Sigmoid colon (tissue), 7 donors: ENCODE results near the gene LIM2. TPM values are rescaled to one million over a fixed set of nuclear protein-coding genes. Genes with fewer than 3 reads are reported as not detected.

Source experiments
- DNase-seq: peaks from one replicate; pipeline ENCODE4 v3.0.0-alpha.2; 2019
- H3K27ac ChIP-seq, 4 donors: fragments of 200-600 bp; sonication (generic); one replicate each; pipeline ENCODE4 v1.5.1; 2016 to 2019; ENCODE audit warnings: mild to moderate bottlenecking in 1 of 4
- H3K27me3 ChIP-seq, 3 donors: fragments of 200-600 bp; sonication (generic); one replicate each; pipeline ENCODE4 v1.5.1; 2019; ENCODE audit warnings: mild to moderate bottlenecking in 1 of 3
- H3K36me3 ChIP-seq, 4 donors: fragments of 200-600 bp; sonication (generic); one replicate each; pipeline ENCODE4 v1.5.1; 2016 to 2019
- H3K4me1 ChIP-seq, 4 donors: fragments of 200-600 bp; sonication (generic); one replicate each; pipeline ENCODE4 v1.5.1; 2017 to 2019
- H3K4me3 ChIP-seq, 4 donors: fragments of 200-600 bp; sonication (generic); one replicate each; pipeline ENCODE4 v1.5.1; 2017 to 2019; ENCODE audit warnings: mild to moderate bottlenecking in 2 of 4, moderate library complexity in 1 of 4
- H3K9me3 ChIP-seq, 4 donors: fragments of 200-600 bp in 3 of 4; sonication (generic) in 3 of 4; one replicate each; pipeline versions ENCODE4 v1.5.1 to v1.6.1; 2013 to 2019
- CTCF ChIP-seq, 4 experiments: fragments of 450-650 bp in 3 of 4; fragments of 200-600 bp in 1 of 4; IDR thresholded peaks; one replicate each; pipeline ENCODE4 v1.5.1; 2016 to 2019; ENCODE audit warnings: antibody characterized with exemption in 4 of 4, mild to moderate bottlenecking in 3 of 4, moderate library complexity in 2 of 4
- EP300 ChIP-seq, 4 donors: sonication (generic); formaldehyde crosslinking; IDR thresholded peaks; one replicate each; pipeline ENCODE4 v1.6.1; 2017; ENCODE audit warnings: antibody characterized with exemption in 4 of 4
- POLR2A ChIP-seq, 2 donors: fragments of 450-650 bp; IDR thresholded peaks; one replicate each; pipeline ENCODE4 v1.6.1; 2016; ENCODE audit warnings: antibody characterized with exemption in 2 of 2, mild to moderate bottlenecking in 2 of 2, moderate library complexity in 2 of 2
- POLR2AphosphoS5 ChIP-seq, 4 donors: sonication (generic); formaldehyde crosslinking; IDR thresholded peaks; one replicate each; pipeline ENCODE4 v1.6.1; 2017; ENCODE audit warnings: antibody characterized with exemption in 4 of 4
- WGBS, 2 donors: extraction: QIAGEN DNeasy Blood & Tissue Kit; methylation state at CpG; one replicate each; pipeline ENCODE4 v1.1.7; 2013; 5-methylcytosine and 5-hydroxymethylcytosine counted together
- intact Hi-C: fragments of 100-400 bp; cut with DNase I; formaldehyde crosslinking; loops from one replicate; pipeline ENCODE4 v1.15.1; 2023
- polyA plus RNA-seq, 3 donors: library from polyadenylated mRNA; stranded (reverse); fragments of 200-250 nt; gene quantifications; one replicate each; pipeline ENCODE4 v1.2.3, GENCODE V29; 2013
- total RNA-seq, 4 donors: library from RNA; depleted of rRNA; stranded (reverse); fragments of >200 nt; gene quantifications; one replicate each; pipeline ENCODE4 v1.1.0, GENCODE V29; 2016
- donor health status: healthy with polysubstance abuse.
- donor health status: Bipolar disorder and iron deficiency.
- donor health status: healthy.

LIM2 gene
- total and polyA plus RNA-seq, 7 donors = not detected

DNA sequence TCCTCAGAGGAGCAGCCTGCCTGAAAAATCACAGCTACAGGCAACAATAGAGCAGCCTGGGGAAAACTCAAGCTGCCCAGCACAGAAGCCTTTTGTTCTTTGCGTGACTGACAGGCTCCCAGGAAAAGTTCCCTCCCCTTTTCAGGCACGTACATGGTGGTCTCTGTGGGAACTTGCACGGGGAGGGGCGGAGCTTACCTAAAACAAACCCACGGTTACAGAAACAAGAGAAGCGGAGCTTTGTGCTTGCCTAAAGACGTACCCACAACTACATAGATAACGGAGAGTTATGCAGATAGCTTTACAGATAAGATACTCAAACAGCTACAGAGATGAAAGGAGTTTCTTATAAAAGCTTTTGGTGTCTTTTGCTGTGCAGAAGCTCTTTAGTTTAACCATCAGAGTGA, 33.0 kb downstream of the LIM2 start:
- WGBS, 2 donors = 66 to 74% methylated on average over 8 of the region's 8 CpGs
- Histone ChIP-seq H3K4me3 (no peak overlapping the region), H3K36me3 (peaks cover 0 to 27% (median 8%) of the 10 kb centered on the region in 4 donors), H3K27me3 (no peaks in the 10 kb centered on the region), H3K27ac (no peak overlapping the region), H3K9me3 (no peaks in the 10 kb centered on the region), H3K4me1 (no peaks in the 10 kb centered on the region)
- TF ChIP-seq POLR2AphosphoS5 (IDR thresholded peaks at IDR 0.05) = no peak
- no peak for TF ChIP-seq EP300 (IDR thresholded peaks at IDR 0.05)
- TF ChIP-seq POLR2A (IDR thresholded peaks at IDR 0.05) = no peak
- TF ChIP-seq CTCF (IDR thresholded peaks at IDR 0.05) = no peak
- intact Hi-C loops = no loop called here
- no peak for DNase-seq

GRCh38 chr19:51354103-51354741, 33.6 kb downstream of the LIM2 start:
- intact Hi-C loops = no loop called here
- peaks cover 0 to 31% (median 8%) of the 10 kb centered on the region in 4 donors for H3K36me3 ChIP-seq
- DNase-seq = no peak
- no peaks in the 10 kb centered on the region for H3K9me3 ChIP-seq
- no peak for TF ChIP-seq CTCF (IDR thresholded peaks at IDR 0.05)
- no peak for TF ChIP-seq POLR2A (IDR thresholded peaks at IDR 0.05)
- no peak for TF ChIP-seq POLR2AphosphoS5 (IDR thresholded peaks at IDR 0.05)
- no peak for TF ChIP-seq EP300 (IDR thresholded peaks at IDR 0.05)
- H3K27me3 ChIP-seq = no peaks in the 10 kb centered on the region
- no peak overlapping the region for H3K27ac ChIP-seq
- H3K4me3 ChIP-seq = no peak overlapping the region
- WGBS, 2 donors = 82 to 89% methylated on average over 12 of the region's 12 CpGs
- H3K4me1 ChIP-seq = no peaks in the 10 kb centered on the region

GRCh38 chr19:51352783-51353360, 34.9 kb downstream of the LIM2 start:
- intact Hi-C loops = no loop called here
- no peak for TF ChIP-seq POLR2AphosphoS5 (IDR thresholded peaks at IDR 0.05)
- TF ChIP-seq CTCF (IDR thresholded peaks at IDR 0.05) = no peak
- WGBS, 2 donors = 96 to 97% methylated on average over 16 of the region's 16 CpGs
- no peak overlapping the region for H3K27ac ChIP-seq
- H3K36me3 ChIP-seq = peaks cover 0 to 38% (median 8%) of the 10 kb centered on the region in 4 donors
- no peaks in the 10 kb centered on the region for H3K4me1 ChIP-seq
- H3K27me3 ChIP-seq = no peaks in the 10 kb centered on the region
- no peaks in the 10 kb centered on the region for H3K9me3 ChIP-seq
- no peak overlapping the region for H3K4me3 ChIP-seq
- DNase-seq = no peak

GRCh38 chr19:51351266-51351990, 36.3 kb downstream of the LIM2 start:
- no peak for DNase-seq
- Histone ChIP-seq H3K27ac (no peak overlapping the region), H3K4me3 (no peak overlapping the region), H3K9me3 (no peaks in the 10 kb centered on the region), H3K36me3 (peaks cover 0 to 48% (median 11%) of the 10 kb centered on the region in 4 donors), H3K27me3 (no peaks in the 10 kb centered on the region), H3K4me1 (no peaks in the 10 kb centered on the region)
- TF ChIP-seq POLR2AphosphoS5 (IDR thresholded peaks at IDR 0.05) = no peak
- TF ChIP-seq EP300 (IDR thresholded peaks at IDR 0.05) = no peak
- no peak for TF ChIP-seq POLR2A (IDR thresholded peaks at IDR 0.05)
- no peak for TF ChIP-seq CTCF (IDR thresholded peaks at IDR 0.05)
- 92 to 97% methylated on average over 11 of the region's 11 CpGs for WGBS, 2 donors
- intact Hi-C loops = no loop called here
